Measurements from ENCODE around the gene TLR9. TPM values are rescaled to one million over a fixed set of nuclear protein-coding genes. Genes with fewer than 3 reads are reported as not detected.

TLR9 gene
- total and polyA plus RNA-seq, 12 donors = 0.06 to 0.46 (median 0.28) TPM; not detected in 3

DNA sequence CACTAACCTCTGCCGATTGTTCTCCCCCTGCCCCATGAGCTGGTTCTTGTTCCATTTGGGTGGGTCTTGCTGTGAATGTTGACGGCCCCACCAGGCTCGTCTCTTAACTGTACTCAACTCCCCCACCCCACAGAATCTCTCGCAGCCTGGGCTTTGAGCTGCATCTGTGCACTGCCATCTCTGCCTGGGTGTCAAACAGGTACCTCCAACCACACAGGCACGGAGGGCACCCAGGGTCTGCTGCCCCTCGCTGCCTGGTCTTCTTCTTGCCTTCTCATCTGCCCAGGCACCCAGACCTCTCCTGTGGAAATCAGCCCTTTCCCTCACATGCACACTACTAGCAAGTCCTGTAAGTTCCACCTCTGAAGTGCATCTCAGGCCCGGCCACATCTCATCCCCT lies 10.1 kb downstream of the TLR9 start:
- TF ChIP-seq, protein P1, sequence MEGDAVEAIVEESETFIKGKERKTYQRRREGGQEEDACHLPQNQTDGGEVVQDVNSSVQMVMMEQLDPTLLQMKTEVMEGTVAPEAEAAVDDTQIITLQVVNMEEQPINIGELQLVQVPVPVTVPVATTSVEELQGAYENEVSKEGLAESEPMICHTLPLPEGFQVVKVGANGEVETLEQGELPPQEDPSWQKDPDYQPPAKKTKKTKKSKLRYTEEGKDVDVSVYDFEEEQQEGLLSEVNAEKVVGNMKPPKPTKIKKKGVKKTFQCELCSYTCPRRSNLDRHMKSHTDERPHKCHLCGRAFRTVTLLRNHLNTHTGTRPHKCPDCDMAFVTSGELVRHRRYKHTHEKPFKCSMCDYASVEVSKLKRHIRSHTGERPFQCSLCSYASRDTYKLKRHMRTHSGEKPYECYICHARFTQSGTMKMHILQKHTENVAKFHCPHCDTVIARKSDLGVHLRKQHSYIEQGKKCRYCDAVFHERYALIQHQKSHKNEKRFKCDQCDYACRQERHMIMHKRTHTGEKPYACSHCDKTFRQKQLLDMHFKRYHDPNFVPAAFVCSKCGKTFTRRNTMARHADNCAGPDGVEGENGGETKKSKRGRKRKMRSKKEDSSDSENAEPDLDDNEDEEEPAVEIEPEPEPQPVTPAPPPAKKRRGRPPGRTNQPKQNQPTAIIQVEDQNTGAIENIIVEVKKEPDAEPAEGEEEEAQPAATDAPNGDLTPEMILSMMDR (IDR thresholded peaks at IDR 0.05) = no peak
- no peaks in the 10 kb centered on the region for H3K27me3 ChIP-seq
- peak overlapping the region in 8 of 10 donors; percentile 15 to 92 (median 82) for H3K27ac ChIP-seq
- peaks cover 17 to 54% (median 48%) of the 10 kb centered on the region in 9 donors for H3K4me1 ChIP-seq
- intact Hi-C loops (cut with DNase I) = loop anchor here in 4 of 10 donors (5.0 to 10.0 kb wide), 4 partner anchors 33 to 211 kb away; partner anchors contain the start of gene POC1A (in 2 of the 4)
- H3K4me3 ChIP-seq = no peak overlapping the region
- H3K9me3 ChIP-seq = no peaks in the 10 kb centered on the region
- ATAC-seq = no peak
- 94 to 95% methylated on average over 7 of the region's 7 CpGs for WGBS, 2 donors
- H3K36me3 ChIP-seq = peaks cover 0 to 60% (median 44%) of the 10 kb centered on the region in 9 donors
- DNase-seq = no peak

DNA sequence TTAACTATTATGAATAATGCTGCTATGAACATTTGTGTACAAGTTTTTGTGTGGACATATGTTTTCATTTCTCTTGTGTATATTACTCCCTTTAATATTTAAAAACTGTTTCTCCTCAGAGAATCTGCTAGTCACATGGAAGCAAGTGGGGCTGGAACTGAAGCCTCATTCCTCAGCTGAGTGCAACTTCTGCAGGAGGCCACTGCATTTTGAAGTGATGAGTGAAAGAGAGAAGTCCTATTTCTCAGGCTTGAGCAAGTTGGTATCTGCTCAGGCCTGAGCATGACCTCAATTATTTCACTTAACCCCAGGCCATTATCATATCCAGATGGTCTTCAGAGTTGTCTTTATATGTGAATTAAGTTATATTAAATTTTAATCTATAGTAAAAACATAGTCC lies 11.5 kb downstream of the TLR9 start:
- H3K36me3 ChIP-seq = peaks cover 0 to 75% (median 59%) of the 10 kb centered on the region in 9 donors
- intact Hi-C loops (cut with DNase I) = loop anchor here in 4 of 10 donors (10.0 kb wide), 2 partner anchors 59 to 209 kb away; partner anchors contain the start of gene POC1A (in 1 of the 4)
- H3K4me1 ChIP-seq = peaks cover 10 to 45% (median 34%) of the 10 kb centered on the region in 9 donors
- H3K9me3 ChIP-seq = no peaks in the 10 kb centered on the region
- TF ChIP-seq, protein P1 (IDR thresholded peaks at IDR 0.05) = no peak
- no peak overlapping the region for H3K4me3 ChIP-seq
- H3K27me3 ChIP-seq = no peaks in the 10 kb centered on the region
- no peak overlapping the region for H3K27ac ChIP-seq
- ATAC-seq = no peak
- no peak for DNase-seq

DNA sequence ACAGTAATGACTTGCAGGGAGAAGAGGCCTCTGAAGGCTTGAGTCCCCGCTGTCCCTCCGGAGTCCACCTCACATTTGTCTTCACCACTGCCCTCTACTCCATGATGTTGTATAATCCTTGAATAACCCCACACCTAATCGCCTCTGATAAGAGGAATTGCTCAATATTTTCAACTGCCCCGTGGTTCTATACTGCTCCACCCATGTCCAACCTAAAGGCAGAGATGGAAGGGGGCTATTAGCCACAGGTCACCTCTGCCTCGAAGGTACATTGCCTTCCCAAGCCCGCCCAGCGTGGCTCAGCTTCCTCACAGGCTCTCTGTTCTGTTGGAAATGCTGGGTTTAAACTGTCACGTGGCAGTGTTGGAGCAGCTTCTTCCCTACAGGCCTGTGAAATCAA lies 12.4 kb downstream of the TLR9 start:
- H3K36me3 ChIP-seq = peaks cover 5 to 84% (median 68%) of the 10 kb centered on the region in 9 donors
- H3K4me3 ChIP-seq = no peak overlapping the region
- peaks cover 9 to 36% (median 25%) of the 10 kb centered on the region in 9 donors for H3K4me1 ChIP-seq
- no peak overlapping the region for H3K27ac ChIP-seq
- H3K9me3 ChIP-seq = no peaks in the 10 kb centered on the region
- intact Hi-C loops (cut with DNase I) = loop anchor here in 4 of 10 donors (10.0 kb wide), 2 partner anchors 58 to 208 kb away; partner anchors contain the start of gene POC1A (in 1 of the 4)
- TF ChIP-seq, protein P1 (IDR thresholded peaks at IDR 0.05) = no peak
- no peak for DNase-seq
- H3K27me3 ChIP-seq = no peaks in the 10 kb centered on the region
- WGBS, 2 donors = 76 to 93% methylated on average over 8 of the region's 8 CpGs
- ATAC-seq = no peak

DNA sequence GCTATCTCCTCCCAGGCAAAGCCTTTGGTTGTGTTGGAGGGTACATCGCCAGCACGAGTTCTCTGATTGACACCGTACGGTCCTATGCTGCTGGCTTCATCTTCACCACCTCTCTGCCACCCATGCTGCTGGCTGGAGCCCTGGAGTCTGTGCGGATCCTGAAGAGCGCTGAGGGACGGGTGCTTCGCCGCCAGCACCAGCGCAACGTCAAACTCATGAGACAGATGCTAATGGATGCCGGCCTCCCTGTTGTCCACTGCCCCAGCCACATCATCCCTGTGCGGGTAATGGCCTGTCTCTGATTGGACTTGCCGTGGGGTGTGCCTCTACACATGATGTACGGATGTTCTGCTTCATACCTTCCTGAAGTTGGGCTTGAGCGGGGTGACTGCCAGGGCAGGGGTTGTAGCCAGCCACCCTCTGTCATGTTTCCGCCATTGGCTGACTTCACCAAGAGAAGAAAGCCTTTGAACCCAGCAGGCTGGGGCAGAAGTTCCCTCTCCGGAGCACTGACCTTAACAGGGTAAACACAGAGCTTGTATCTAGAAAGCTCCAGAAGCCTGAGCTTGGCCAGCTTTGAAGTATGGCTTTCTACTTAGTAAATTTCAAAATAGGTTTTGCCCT lies 14.1 kb downstream of the TLR9 start:
- Histone ChIP-seq H3K36me3 (peaks cover 5 to 100% (median 84%) of the 10 kb centered on the region in 9 donors), H3K27ac (peak overlapping the region in 1 of 10 donors; percentile 17), H3K4me1 (peaks cover 2 to 20% (median 11%) of the 10 kb centered on the region in 9 donors), H3K9me3 (no peaks in the 10 kb centered on the region), H3K4me3 (no peak overlapping the region), H3K27me3 (no peaks in the 10 kb centered on the region)
- TF ChIP-seq, protein P1 (IDR thresholded peaks at IDR 0.05) = no peak
- DNase-seq = no peak
- ATAC-seq = no peak
- 95% methylated on average over 18 of the region's 18 CpGs for WGBS, 2 donors
- intact Hi-C loops (cut with DNase I) = loop anchor here in 4 of 10 donors (10.0 kb wide), 2 partner anchors 57 to 207 kb away; partner anchors contain the start of gene POC1A (in 1 of the 4)
